CD4-positive, alpha-beta T cell treated with Interleukin-12 subunit alpha and Interleukin-12 subunit beta, for 1 hour (primary cell): ENCODE results near the gene PCDHGA8.
"Not testable (repeated sequence)": the region's sequence is repeated elsewhere in the genome, so short reads cannot be mapped to it uniquely, and the experiment has no call there.

ENCODE experiments used
- DNase-seq: peaks from one replicate; pipeline ENCODE4 v3.0.0-alpha.2; 2020

PCDHGA8 gene

GRCh38 chr5:141371572-141372475 lies 20.6 kb upstream of the PCDHGA8 start:
- no peak for DNase-seq

GRCh38 chr5:141373673-141374317 lies 18.6 kb upstream of the PCDHGA8 start, which contains the start of gene PCDHGA6:
Gene PCDHGA6, plus strand, starts transcription at chr5:141373891. Its CDS starts 193 bp downstream, at chr5:141374084.
- peak; percentile 13 for DNase-seq

- no peak for DNase-seq
These were observed 17.8 kb upstream of the PCDHGA8 start for GRCh38 chr5:141374627-141375026.

GRCh38 chr5:141375444-141376155 lies 16.8 kb upstream of the PCDHGA8 start:
- DNase-seq = not testable (repeated sequence)

- DNase-seq = no peak
These were observed 9.8 kb upstream of the PCDHGA8 start, which contains the start of gene PCDHGA7 for GRCh38 chr5:141382469-141383294. Gene PCDHGA7, plus strand, starts transcription at chr5:141382742. Its CDS starts 158 bp downstream, at chr5:141382900.

- DNase-seq = no peak
These were observed 9.1 kb upstream of the PCDHGA8 start for GRCh38 chr5:141383345-141383744.

GRCh38 chr5:141384471-141385267 lies 7.8 kb upstream of the PCDHGA8 start:
- DNase-seq = no peak

- DNase-seq = peak; percentile 23
These were observed 4.7 kb upstream of the PCDHGA8 start, which contains the start of gene PCDHGB4 for GRCh38 chr5:141387557-141388311. Gene PCDHGB4, plus strand, starts transcription at chr5:141387698. Its CDS starts 187 bp downstream, at chr5:141387885.

- no peak for DNase-seq
These were observed 3.8 kb upstream of the PCDHGA8 start for GRCh38 chr5:141388661-141389060.

- no peak for DNase-seq
These were observed 3.0 kb upstream of the PCDHGA8 start for GRCh38 chr5:141389153-141390042.

- no peak for DNase-seq
These were observed 834 bp downstream of the PCDHGA8 start for GRCh38 chr5:141393267-141393666.

- DNase-seq = not testable (repeated sequence)
These were observed 2.2 kb downstream of the PCDHGA8 start for GRCh38 chr5:141394401-141395187.

GRCh38 chr5:141397756-141398551 lies 5.5 kb downstream of the PCDHGA8 start, which contains the start of gene PCDHGB5:
Gene PCDHGB5, plus strand, starts transcription at chr5:141397947. Its CDS starts 181 bp downstream, at chr5:141398128.
- DNase-seq = peak; percentile 44

- no peak for DNase-seq
These were observed 6.2 kb downstream of the PCDHGA8 start for GRCh38 chr5:141398608-141399007.

GRCh38 chr5:141399555-141400258 lies 7.3 kb downstream of the PCDHGA8 start:
- DNase-seq = no peak

GRCh38 chr5:141402553-141403243 lies 10.3 kb downstream of the PCDHGA8 start, which contains the start of gene PCDHGA9:
Gene PCDHGA9, plus strand, starts transcription at chr5:141402778. Its CDS starts 175 bp downstream, at chr5:141402953.
- DNase-seq = peak; percentile 23
